GM03348 (cell line): ENCODE data around the gene BLM.
"Not testable (repeated sequence)": the region's sequence is repeated elsewhere in the genome, so short reads cannot be mapped to it uniquely, and the experiment has no call there.

Source experiments
- DNase-seq: peaks from one replicate; pipeline ENCODE4 v3.0.0; 2012; ENCODE audit warnings: low spot score

Gene BLM

DNA sequence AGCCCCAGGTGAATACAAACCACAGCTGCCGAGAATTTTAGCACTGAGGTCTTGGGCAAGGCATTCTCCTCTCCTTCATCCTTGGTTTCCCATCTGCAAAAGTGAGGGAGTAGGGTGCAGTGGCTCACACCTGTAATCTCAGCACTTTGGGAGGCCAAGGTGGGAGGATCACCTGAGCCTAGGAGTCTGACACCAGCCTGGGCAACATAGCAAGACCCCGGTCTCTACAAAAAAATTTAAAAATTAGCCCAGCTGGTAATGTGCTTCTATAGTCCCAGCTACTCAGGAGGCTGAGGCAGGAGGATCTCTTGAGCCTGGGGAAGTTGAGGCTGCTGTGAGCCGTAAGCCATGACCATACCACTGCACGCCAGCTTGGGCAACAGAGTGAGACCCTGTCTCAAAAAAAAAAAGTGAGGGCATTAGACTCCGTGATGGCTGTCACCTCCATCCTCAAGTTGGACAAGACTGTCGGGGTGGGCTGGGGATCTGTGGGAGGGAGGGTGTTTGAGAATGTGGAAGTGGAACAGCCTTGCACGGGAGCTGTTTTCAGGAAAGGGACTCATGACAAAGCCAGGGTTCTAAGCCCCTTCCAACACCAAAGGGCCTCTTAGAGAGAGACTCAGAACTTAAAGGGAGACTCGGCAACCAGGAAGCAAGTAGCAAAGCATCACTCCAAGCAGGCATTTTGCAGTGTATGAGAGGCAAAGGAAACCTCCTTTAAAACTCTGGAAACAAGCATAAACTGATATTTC, 105.2 kb downstream of the BLM start:
- no peak for DNase-seq

DNA sequence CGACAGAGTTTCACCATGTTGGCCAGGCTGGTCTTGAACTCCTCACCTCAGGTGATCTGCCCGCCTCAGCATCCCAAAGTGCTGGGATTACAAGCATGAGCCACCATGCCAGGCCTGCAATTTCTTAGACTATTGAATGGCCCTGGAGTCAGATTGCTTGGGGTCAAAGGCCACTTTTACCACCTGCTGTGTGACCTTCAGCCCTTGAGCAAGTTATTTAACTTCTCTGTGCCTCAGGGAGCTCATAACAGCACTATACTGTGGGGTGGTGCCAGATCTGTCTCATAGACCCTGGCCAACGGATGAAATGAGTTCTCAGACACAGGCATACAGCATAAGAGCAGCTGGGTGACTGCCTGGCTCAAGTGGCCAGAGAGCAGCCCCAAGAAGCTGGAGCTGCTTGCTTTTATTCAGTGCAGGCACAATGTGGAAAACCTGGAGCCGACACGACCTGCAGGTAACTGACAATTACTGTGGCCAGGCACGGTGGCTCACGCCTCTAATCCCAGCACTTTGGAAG, 106.4 kb downstream of the BLM start:
- no peak for DNase-seq

DNA sequence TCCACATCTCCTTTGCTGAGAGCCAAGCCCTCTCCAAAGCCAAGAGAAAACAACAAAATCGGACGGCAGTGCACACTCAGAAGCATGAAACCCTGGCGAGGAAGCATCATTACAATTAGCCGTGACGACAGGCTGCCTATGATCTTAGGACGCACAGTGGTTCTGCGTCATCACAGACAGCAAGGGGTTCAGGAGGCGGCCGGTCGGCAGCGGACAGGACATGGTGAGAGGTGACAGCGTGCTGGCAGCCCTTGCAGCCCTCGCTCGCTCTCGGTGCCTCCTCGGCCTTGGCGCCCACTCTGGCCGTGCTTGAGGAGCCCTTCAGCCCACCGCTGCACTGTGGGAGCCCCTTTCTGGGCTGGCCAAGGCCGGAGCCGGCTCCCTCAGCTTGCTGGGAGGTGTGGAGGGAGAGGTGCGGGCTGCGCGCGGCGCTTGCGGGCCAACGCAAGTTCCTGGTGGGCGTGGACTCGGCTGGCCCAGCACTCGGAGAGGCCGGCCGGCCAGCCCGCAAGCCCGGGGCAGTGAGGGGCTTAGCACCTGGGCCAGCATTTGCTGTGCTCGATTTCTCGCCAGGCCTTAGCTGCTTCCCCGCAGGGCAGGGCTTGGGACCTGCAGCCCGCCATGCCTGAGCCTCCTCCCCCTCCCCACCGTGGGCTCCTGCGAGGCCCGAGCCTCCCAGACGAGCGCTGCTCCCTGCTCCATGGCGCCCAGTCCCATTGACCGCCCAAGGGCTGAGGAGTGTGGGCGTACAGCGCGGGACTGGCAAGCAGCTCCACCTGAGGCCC, 108.2 kb downstream of the BLM start:
- not testable (repeated sequence) for DNase-seq

DNA sequence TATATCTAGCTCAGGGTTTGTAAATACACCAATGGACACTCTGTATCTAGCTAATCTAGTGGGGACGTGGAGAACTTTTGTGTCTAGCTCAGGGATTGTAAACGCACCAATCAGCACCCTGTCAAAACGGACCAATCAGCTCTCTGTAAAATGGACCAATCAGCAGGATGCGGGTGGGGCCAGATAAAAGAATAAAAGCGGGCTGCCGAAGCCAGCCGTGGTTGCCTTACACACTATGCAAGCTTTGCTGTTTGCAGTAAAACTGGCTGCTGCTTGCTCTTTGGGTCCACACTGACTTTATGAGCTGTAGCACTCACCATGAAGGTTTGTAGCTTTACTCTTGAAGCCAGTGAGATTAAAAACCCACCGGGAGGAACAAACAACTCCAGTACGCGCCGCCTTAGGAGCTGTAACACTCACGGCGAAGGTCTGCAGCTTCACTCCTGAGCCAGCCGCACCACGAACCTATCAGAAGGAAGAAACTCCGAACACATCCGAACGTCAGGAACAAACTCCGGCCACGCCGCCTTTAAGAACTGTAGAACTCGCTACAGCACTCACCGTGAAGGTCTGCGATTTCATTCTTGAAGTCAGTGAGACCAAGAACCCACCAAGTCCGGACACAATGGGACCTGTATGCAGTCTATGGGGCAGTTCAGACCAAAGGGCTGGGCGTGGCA, 109.2 kb downstream of the BLM start:
- not testable (repeated sequence) for DNase-seq

DNA sequence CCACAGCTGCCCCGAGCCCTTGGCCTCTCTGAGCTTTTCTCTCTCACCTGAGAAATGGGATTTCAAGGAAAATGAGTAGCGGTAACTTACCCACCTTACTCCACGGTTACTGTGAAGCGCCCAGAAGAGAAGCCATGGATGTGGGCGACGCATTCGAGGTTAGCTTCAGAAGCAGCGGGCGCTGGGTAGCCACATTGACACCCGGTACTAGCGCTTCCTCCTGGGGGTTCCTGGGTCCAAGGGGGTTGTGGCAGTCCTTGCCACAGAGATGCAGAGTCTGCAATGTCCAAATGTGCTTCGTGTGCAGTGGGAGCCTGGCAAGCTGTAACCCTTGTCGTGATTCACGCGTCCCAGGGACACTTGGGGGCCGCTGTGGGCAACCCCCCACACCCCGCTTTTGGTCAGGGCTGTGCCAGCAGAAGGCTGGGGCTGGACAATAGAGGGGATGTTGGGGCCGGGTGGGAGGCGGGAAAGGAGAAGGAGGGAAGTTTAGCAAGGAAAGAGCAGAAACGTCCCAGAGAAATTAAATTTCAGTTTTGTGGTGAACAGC, 109.8 kb downstream of the BLM start:
- no peak for DNase-seq

DNA sequence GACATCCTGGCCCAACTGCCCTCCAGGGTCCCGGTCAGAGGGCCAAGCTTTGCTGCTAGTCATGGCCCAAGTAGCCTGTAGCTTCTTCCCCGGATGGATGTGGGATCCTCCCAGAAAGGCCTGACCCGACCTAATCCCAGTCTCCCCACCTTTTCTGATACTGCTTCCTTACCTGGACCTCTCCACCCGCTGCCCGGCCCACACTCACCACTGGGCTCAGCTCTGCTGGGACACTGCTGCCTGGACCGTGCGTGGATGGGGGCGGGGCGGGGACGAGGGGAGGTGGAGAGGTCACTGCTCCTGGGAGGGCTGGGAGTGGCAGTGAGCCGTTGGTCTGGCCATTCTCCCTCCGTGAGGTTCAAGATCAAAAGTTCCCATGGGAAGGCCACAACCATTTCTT, 111.0 kb downstream of the BLM start:
- no peak for DNase-seq

DNA sequence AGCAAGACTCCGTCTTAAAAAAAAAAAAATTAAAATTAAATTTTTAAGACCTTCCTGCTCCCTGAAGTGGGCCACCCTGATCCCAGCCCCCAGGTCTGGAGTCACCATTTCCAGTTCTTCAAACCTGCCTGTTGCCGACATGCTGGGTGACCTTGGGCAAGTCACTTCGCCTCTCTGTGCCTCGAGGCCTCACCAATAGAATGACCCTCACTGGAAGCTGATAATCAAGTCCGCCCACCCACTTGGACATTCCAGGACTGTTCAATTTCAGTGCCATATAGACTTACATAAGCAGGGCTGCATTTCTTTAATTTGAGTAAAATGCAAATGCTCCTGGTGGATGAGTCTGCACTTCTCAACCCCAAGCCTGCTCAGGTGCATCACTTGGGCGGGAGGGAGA, 112.0 kb downstream of the BLM start:
- no peak for DNase-seq

DNA sequence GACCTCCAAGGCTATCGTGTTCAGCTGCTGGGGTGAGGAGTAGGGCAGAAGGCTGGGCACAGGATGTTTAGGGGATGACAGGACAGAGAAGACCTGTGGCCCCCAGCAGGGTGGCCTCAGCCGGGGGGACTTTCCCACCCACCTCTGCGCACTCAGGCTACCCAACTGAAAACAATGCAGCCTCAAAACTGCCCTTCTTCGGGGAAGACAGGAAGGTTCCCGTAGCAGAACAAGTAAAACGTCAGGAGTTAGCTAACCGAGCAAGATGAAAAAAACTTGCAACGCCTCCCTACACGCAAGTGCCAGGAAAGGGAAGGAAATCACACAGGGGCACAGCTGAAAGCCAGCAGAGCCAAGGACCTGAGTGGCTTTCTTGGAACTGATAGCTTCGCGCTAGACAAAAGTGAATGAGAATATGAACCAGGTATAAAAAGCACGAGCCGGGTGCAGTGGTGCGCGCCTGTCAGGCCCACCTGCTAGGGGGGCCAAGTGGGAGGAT, 112.8 kb downstream of the BLM start:
- DNase-seq: no peak

DNA sequence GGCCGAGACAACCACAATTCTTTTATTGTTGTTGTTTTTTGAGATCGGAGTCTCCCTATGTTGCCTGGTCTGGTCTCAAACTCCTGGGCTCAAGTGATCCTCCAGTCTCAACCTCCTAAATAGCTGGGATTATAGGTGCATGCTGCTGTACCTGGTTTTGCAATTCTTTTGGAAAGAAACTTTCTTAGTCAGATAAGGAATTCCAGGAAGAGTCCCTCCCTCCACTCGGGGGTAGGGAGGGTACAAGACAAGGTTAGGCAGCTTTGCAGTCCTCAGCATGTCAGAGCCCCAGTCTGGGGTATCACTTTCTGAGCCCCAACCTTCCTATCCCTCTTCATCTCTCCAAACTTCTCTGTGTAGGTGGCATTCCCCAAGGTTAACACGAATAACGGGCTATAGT, 117.5 kb downstream of the BLM start:
- no peak for DNase-seq

DNA sequence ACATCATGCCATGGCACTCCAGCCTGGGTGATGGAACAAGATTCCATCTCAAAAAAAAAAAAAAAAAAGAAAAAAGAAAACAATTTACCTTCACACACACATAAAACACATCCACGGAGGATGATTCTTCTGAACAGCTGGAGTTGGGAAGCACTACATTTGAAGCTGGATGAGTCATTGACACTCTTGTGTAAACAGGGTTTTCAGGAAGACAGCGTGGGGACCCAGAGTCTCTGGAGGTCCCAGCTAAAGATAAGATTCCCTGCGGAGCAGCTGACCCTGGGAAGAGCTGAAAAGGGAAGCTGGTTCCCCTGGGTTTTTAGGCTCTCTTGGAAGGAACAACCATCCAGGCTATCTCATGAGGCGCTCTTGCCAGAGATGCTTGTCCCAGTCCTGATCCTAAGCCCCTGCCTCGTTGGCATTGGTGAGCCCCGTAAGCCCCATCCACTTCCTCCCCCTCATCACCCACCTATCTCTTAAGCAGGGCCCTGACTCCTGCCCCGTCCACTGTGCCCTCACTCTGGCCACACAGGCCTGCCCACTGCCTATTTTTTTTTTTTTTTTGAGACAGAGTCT, 119.2 kb downstream of the BLM start:
- DNase-seq: peak; percentile 69

DNA sequence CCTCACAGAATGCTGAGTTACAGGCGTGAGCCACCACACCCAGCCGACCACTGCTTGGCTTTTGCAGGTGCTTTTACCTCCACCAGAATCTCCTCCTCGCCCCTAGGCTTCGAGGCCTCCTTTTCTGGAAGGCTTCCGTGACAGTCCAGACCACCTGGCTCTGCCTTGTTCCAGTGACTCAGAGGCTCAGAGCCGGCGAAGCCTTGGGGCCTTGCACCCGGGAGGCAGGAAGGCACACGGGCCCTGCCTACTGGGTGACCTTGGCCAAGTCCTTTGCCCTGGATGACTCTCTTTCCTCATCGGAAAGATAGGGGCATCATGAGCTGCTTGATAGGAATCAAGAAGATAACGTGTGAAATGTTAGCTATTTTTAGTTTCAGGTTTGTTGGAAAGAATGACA, 119.9 kb downstream of the BLM start:
- DNase-seq: no peak

DNA sequence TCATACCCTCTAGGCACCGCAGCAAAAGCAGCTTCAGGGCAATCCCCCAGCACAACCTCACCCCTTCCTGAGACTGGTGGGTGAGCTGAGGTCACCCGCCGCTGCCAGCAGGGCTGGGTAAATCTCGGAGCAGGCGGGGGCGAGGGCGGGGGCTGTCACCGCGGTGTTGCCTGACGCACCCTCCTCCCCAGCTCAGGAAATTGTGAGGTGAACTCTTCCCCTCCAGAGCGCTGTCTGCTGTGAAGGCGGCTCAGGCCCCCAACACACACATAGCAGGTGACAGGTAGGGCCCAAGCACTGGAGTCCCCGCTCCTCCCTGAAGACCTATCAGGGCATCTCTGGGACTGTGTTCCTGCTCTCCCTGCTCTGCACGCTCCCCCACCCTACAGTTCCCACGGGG, 121.0 kb downstream of the BLM start:
- no peak for DNase-seq

DNA sequence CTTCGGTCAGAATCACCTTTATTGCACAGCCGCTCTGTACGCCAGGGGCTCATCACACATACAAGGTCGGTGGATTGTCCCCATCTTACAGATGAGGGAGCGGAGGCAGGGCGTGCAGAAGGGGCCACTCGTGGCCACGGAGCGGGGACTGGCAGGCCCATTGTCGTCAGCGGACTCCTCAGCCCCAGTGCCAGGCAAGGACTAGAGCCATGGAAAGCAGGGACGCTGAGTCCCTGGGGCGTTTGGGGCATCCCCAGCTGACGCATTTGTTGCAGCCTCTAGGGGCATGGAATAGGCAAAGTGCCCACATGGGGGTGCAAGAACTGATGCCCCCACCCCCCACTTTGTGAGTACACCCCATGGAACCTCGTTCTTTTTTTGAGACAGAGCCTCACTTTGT, 121.4 kb downstream of the BLM start:
- no peak for DNase-seq

DNA sequence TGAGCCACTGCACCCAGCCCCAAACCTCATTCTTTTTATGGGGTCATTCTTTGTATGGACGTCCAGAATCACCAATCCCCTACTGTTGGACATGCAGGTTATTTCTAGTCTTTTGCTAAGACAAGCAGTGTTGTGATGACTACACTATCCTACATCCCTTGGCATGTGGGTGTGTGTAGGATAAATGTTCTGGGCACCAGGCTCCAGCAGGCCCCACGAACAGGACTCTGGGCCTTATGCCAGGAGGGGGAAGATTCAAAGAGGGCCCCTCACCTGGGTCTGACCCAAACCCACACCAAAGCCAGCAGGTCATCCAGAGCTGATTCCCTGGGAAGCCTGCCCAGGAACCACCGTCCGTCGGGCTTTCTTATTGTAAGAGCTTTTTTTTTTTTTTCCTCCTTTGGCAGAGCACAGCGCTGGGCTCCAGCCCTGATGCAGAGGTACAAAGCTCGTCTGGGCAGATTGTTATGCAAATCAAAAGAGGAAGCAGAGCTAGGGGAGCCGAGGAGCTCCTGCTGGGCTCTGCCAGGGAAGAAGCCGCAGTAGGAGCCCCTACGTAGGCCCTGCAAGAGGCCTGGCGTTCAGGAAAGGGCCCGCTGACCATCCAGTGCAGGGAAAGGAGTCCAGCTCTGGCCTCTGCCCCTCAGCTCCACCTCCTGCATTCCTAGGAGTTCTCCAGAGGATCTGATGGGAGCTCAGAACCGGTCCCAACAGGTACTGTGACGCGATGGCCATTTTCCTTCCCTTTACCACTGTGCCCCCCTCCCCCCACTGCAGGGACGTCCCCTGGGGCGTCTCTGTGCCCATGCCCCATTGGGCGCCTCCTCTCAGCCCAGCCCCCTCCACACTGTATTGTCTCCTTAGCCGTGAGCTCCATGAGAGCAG, 122.3 kb downstream of the BLM start:
- no peak for DNase-seq

DNA sequence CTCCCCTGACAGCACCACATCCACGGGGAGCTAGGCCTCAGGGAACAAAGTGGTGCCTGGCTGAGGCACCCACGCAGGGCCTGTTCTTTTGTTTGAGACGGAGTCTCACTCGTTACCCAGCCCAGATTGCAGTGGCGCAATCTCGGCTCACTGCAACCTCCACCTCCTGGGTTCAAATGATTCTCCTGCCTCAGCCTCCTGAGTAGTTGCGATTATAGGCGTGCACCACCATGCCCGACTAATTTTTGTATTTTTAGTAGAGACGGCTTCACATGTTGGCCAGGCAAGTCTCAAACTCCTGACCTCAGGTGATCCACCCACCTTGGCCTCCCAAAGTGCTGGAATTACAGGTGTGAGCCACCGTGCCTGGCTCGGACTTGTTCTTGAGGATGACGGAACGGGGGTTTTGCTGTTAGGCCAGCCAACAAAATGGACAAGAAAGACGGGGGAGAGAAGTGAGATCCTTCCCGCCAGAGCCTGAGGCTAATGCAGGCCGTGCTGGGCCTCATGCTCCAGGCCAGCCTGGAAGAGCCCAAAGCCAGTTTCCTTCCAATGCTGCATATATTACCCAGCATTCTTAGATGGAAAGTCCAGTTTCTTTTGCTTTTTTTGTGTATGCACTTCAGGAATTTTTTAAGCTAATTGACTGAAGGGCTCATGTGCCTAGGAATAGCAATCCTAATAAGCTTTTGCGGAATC, 123.2 kb downstream of the BLM start:
- DNase-seq: no peak

DNA sequence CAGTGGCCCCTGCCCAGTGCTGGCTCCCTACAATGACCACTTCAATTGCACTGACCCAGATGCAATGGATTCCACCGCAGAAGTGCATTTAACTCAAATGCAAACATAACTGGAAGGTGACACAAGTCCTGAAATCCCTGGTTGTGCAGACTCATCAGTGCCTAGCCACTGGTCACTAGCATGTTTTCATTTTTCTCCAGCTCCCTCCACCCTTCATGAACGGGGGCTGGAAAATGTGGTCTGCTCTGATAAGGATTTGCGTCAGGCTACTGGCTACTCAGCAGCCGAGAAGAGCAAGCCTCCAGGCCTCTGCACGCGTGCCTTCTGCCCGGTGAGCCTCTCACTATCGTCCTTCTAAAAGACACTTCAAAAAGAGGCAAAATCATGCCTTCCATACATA, 123.8 kb downstream of the BLM start:
- DNase-seq: no peak

DNA sequence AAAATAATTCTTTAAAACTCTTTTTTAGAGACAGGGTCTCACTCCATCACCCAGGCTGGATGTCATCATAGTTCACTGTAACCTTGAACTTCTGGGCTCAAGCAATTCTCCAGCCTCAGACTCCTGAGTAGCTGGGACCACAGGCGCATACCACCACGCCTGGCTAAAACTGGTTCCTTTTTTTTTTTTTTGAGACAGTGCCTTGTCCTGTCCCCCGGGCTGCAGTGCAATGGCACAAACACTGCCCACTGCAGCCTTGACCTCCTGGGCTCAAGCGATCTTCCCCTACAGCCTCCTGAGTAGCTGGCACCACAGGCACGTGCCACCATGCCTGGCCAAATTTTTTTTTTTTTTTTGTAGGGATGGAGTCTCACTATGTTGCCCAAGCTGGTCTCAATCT, 127.5 kb downstream of the BLM start:
- DNase-seq: no peak

DNA sequence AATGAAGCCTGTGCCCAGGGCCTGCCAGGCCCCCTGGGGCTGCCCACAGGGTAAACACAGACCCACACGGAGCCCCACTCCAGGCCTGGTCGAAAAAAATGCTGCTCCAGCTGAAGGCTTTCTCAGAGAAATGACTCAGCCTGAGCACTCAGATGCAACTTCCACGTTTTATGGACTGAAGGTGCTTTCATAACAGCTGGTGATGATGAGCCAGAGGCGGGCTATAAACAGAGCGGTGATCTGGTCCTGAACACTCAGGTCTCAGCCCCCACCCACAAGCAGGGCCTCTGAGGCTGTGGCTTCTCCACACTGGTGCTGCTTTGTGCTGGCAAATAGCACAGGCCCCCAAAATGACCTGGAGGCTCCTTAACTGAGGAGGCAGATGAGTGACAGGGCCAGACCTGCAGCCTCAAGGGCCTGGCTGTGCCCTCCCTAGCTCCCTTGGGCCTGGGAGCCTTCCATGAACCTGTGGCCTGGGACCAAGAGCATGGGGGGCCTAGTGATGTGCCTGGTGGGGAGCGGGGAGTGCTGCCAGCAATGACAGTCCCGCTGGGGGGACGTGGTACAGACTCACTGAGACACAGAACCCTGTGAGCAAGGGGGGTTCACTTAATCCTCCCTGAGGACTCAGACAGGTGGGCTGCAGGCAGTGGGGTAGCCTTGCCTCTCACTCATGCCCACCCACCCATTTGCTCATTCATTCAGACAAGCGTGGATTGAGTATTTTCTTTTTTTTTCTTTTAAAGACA, 128.2 kb downstream of the BLM start:
- DNase-seq: peak; percentile 83

DNA sequence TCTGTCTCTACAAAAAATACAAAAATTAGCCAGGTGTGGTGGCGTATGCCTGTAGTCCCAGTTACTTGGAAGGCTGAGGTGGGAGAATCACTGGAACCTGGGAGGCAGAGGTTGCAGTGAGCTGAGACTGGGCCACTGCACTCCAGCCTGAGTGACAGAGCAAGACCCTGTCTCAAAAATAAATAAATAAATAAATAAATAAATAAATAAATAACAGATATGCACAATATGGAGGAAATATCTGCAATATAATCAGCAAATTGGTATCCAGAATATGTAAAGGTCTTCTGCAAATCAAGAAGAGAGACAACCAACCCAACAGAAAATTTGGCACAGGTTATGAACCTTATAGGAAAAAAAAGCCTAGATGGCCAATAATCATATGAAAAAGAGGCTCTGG, 132.3 kb downstream of the BLM start:
- not testable (repeated sequence) for DNase-seq

DNA sequence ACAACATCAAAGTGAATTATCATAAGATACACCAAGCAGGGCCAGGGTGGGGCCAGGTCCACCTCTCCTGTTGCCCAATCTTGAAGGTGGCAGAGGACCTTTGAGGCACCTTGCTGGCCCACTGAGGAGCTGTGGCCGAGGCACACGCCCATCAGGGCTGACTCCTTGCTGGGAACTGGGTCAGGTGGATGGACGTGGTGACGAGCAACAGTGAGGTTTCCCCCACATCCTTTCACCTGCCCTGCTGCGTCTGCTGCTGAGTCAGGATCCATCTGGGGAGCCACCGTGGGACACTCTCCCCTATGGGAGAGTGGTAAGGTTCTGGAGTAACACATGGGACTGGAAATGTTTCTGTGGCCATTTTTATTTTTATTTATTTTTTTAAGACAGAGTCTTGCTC, 134.0 kb downstream of the BLM start:
- no peak for DNase-seq
